Measurements from ENCODE around the gene PVRIG. TPM values are rescaled to one million over a fixed set of nuclear protein-coding genes. Genes with fewer than 3 reads are reported as not detected.
"Not testable (repeated sequence)": the region's sequence is repeated elsewhere in the genome, so short reads cannot be mapped to it uniquely, and the experiment has no call there.

PVRIG gene
- total and polyA plus RNA-seq, 2 of the 8 experiments (the other 6 are each of a cell fraction or from before 2014, with no cell fraction given), result 0.15 TPM; not detected in 1

- H3K9ac ChIP-seq (replicated peaks in 1 of 4; ENCODE audit: extremely low read depth in 1 of 4, low read depth in 3 of 4, low read length in 3 of 4); H2BK20ac ChIP-seq (ENCODE audit: low read length); H4K91ac ChIP-seq (replicated peaks; ENCODE audit: insufficient read length, low read length); H3K23ac ChIP-seq (ENCODE audit: insufficient read length); H3K4ac ChIP-seq (replicated peaks; ENCODE audit: insufficient read length, low read depth, low read length); H3K14ac ChIP-seq (ENCODE audit: insufficient read length); H2BK15ac ChIP-seq (ENCODE audit: low read length); H3K79me1 ChIP-seq (ENCODE audit: low read depth, low read length); H4K20me1 ChIP-seq (replicated peaks in 1 of 2; ENCODE audit: control insufficient read depth in 1 of 2, insufficient read depth in 2 of 2, low read length in 2 of 2); H2BK5ac ChIP-seq (ENCODE audit: low read depth, low read length); H3K23me2 ChIP-seq (ENCODE audit: low read depth, low read length); H3K36me3 ChIP-seq (ENCODE audit: control insufficient read depth in 2 of 4, insufficient read depth in 4 of 4, low read length in 3 of 4); H3K18ac ChIP-seq (ENCODE audit: extremely low read depth, low read length); H4K8ac ChIP-seq (ENCODE audit: extremely low read depth, insufficient read depth, low read length); H3K27me3 ChIP-seq (replicated peaks in 1 of 4; ENCODE audit: control insufficient read depth in 3 of 4, extremely low read depth in 1 of 4, insufficient read depth in 3 of 4, low read length in 3 of 4); DNase-seq (ENCODE audit: low read depth in 1 of 2, low spot score in 2 of 2); POLR2A ChIA-PET (ENCODE audit: partially characterized antibody); H3K56ac ChIP-seq (replicated peaks; ENCODE audit: insufficient read length, low read depth, low read length); FAIRE-seq; H2BK120ac ChIP-seq (replicated peaks; ENCODE audit: low read depth, low read length); H4K5ac ChIP-seq (ENCODE audit: insufficient read length, low read depth, low read length); H2BK12ac ChIP-seq (ENCODE audit: low read depth, low read length); H2AK5ac ChIP-seq (ENCODE audit: low read depth, low read length); H3K4me3 ChIP-seq (ENCODE audit: extremely low read depth in 1 of 4, insufficient read depth in 2 of 4, low read depth in 3 of 4, low read length in 4 of 4); H3K4me2 ChIP-seq (ENCODE audit: insufficient read depth in 1 of 2, low read depth in 2 of 2, low read length in 2 of 2); H3K9me3 ChIP-seq (ENCODE audit: insufficient read depth in 2 of 2, low read depth in 1 of 2, low read length in 1 of 2); H3K27ac ChIP-seq (ENCODE audit: low read depth, low read length); H2AFZ ChIP-seq (ENCODE audit: low read length): not testable (repeated sequence)
- CTCF ChIA-PET (ENCODE audit: partially characterized antibody), result interaction anchor here (1.3 kb wide), 3 partner anchors 16 to 101 kb away, joined by 3 to 6 read pairs (median 3); no protein-coding TSS in a partner anchor
- WGBS, 2 experiments (ENCODE audit: extremely low coverage in 1 of 2, insufficient coverage in 1 of 2, insufficient read length in 1 of 2, insufficient replicate concordance in 2 of 2, low coverage in 1 of 2, low lambda C conversion rate in 2 of 2, missing lambda C conversion rate in 1 of 2), result 84% methylated on average over 10 of the region's 12 CpGs; no CpG with 5 or more reads in 1 of the 2 experiments
- TF ChIP-seq BACH1 (IDR thresholded peaks at IDR 0.05; ENCODE audit: low read length) (peak; percentile 71), MAFK (IDR thresholded peaks at IDR 0.05; ENCODE audit: low read depth, low read length) (peak; percentile 57; the same call in 1 of the 2 replicates)
- H3K4me1 ChIP-seq (replicated peaks in 1 of 4; ENCODE audit: control insufficient read depth in 3 of 4, insufficient read depth in 4 of 4, low read length in 3 of 4), result peaks cover 5 to 15% (median 9%) of the 10 kb centered on the region in 4 experiments
- peaks cover 0 to 19% of the 10 kb centered on the region in 2 experiments; a peak in 2 of 4 replicates for H3K79me2 ChIP-seq (ENCODE audit: control insufficient read depth in 1 of 2, insufficient read depth in 2 of 2, low read length in 2 of 2)
Observed at GRCh38 chr7:100243385-100243784, 23.6 kb downstream of the PVRIG start.
